ENCODE data around the gene KRTAP1-3.
"Not testable (repeated sequence)": the region's sequence is repeated elsewhere in the genome, so short reads cannot be mapped to it uniquely, and the experiment has no call there.

Gene KRTAP1-3

DNA sequence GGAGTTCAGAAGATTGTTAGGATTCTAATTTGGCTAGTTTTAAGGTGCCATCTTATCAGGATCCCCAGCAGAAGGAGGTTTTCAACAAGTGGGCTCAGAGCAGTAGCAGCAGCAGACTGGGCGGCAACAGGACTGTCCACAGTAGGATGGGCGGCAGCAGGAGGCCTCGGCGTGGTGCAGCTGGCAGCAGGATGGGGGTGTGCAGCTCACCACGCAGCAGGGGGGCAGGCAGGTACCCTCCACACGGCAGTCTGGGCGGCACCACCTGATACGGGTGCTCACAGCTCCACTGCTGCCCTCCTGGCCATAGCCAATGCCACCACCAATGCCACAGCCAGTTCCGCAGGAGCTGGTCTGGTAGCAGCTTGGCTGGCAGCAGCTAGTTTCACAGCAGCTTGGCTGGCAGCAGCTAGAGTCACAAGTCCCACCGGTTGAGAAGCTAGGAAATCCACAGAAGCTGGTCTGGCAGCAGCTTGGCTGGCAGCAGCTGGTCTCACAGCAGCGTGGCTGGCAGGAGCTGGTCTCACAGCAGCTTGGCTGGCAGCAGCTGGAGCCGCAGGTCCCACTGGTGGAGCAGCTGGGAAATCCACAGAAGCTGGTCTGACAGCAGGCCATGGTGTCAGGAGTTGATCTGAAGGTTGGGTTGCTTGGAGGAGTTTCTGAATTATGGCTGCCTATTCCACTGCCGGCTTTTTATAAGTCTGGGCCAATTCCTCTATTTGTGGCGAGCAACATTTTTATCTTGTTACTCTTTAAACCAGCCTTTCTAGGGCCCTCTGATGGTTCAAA, 6.3 kb upstream of the KRTAP1-3 start, which contains the start of gene KRTAP1-1:
KRTAP1-1 (minus strand) TSS at position 668 of the 789 bp plus-strand sequence; CDS start at position 615, 53 bp downstream.
- H3K4me1 Mint-ChIP-seq; ATAC-seq (replicated peaks); H3K4me3 Mint-ChIP-seq; H3K36me3 Mint-ChIP-seq; DNase-seq; H3K27ac Mint-ChIP-seq: not testable (repeated sequence)
- peaks cover 4 to 12% of the 10 kb centered on the region in 2 donors for H3K9me3 Mint-ChIP-seq
- H3K27me3 Mint-ChIP-seq: peaks cover 15 to 26% of the 10 kb centered on the region in 2 donors

DNA sequence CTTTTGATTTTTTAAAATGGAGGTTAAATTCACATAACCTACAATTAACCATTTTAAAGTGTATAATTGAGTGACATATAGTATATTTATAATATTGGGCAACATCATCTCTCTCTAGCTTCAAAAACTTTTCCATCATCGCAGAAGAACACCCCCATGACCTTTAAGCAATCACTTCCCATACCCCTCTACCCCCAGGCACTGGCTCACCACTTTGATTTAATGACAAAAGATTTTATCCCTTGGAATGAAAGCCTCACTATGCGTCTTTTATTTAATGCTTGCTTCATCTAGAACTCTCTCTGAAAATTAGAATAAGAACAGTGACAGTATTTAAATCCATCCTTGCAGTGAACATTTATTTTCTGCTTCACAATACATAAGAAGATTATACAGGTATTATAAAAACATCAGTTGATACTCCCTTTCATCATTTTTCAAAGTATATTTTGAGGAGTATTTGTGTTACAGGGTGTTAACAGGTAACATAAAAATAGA, 3.2 kb upstream of the KRTAP1-3 start:
- no peak for DNase-seq
- Mint-ChIP-seq H3K36me3 (no peaks in the 10 kb centered on the region), H3K27ac (no peak overlapping the region), H3K27me3 (peaks cover 0 to 19% of the 10 kb centered on the region in 2 donors), H3K9me3 (peaks cover 0 to 7% of the 10 kb centered on the region in 2 donors), H3K4me1 (no peaks in the 10 kb centered on the region), H3K4me3 (no peak overlapping the region)
- no peak for ATAC-seq (replicated peaks)

DNA sequence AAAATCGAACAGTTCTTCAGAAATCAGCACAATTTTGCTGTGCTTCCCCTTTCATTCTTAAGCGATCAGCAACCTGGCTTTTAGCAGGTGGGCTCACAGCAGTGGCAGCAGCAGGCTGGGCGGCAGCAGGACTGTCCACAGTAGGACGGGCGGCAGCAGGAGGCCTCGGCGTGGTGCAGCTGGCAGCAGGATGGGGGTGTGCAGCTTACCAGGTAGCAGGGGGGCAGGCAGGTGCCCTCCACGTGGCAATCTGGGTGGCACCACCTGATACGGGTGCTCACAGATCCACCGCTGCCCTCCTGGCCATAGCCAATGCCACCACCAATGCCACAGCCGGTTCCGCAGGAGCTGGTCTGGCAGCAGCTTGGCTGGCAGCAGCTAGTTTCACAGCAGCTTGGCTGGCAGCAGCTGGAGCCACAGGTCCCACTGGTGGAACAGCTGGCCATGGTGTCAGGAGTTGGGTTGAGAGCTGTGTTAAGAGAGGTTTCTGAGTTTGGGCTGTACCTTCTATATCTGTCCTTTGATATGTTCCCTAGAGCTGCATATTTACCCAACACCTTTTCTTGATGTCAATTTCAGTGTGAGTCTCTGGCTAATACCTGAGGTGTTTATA, 4.9 kb downstream of the KRTAP1-3 start, which contains the start of gene KRTAP1-4:
KRTAP1-4 (minus strand) TSS at position 563 of the 613 bp plus-strand sequence; CDS start at position 446, 117 bp downstream.
- Mint-ChIP-seq H3K27me3 (peaks cover 18 to 21% of the 10 kb centered on the region in 2 donors), H3K9me3 (no peaks in the 10 kb centered on the region), H3K36me3 (no peaks in the 10 kb centered on the region), H3K4me1 (no peaks in the 10 kb centered on the region), H3K4me3 (no peak within 1 kb of the TSS), H3K27ac (no peak within 1 kb of the TSS)
- ATAC-seq (replicated peaks): no peak
- DNase-seq: no peak

DNA sequence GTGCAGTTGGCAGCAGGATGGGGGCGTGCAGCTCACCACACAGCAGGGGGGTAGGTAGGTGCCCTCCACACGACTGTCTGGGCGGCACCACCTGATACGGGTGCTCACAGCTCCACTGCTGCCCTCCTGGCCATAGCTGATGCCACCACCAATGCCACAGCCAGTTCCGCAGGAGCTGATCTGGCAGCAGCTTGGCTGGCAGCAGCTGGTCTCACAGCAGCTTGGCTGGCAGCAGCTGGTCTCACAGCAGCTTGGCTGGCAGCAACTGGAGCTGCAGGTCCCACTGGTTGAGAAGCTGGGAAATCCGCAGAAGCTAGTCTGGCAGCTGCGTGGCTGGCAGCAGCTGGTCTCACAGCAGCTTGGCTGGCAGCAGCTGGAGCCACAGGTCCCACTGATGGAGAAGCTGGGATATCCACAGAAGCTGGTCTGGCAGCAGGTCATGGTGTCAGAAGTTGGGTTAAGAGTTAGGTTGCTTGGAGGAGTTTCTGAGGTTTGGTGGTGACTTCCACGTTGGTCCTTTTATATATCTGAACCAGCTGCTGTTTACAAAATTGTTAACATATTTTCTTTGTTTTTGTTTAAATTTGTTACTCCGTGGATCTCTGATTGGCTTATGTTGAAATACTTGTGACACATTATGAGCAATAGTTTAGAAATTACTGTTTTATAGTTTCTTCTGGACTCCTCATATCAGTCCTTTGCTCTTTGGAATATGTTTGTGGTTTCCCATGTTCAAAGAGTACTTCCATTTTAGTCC, 7.8 kb downstream of the KRTAP1-3 start, which contains the start of gene KRTAP1-5:
KRTAP1-5 (minus strand) TSS at position 494 of the 757 bp plus-strand sequence; CDS start at position 441, 53 bp downstream.
- H3K4me3 Mint-ChIP-seq: no peak within 1 kb of the TSS
- ATAC-seq (replicated peaks) (no peak), DNase-seq (no peak)
- H3K9me3 Mint-ChIP-seq: no peaks in the 10 kb centered on the region
- peaks cover 20 to 21% of the 10 kb centered on the region in 2 donors for H3K27me3 Mint-ChIP-seq
- H3K4me1 Mint-ChIP-seq: no peaks in the 10 kb centered on the region
- H3K27ac Mint-ChIP-seq: no peak within 1 kb of the TSS
- no peaks in the 10 kb centered on the region for H3K36me3 Mint-ChIP-seq

DNA sequence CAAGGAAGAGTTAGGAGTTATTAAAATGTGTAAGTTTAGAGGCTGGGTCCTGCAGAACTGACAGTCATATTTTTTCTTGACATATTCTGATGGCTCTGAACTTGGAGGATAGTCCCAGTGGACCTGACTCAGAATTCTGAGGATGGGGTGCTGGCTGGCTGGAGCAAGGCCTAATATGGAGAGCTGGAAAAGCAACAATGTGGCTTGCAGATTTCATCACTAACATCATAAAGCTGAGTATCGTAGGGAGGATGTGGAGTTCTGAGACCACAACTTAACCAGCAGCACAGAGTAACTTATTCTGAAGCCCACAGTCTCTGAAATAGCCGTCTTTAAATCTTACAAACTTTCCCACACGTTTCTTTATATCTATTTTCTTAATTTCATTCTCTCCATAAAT, 10.0 kb downstream of the KRTAP1-3 start:
- Mint-ChIP-seq H3K27ac (no peak overlapping the region), H3K4me3 (no peak overlapping the region), H3K36me3 (peaks cover 0 to 4% of the 10 kb centered on the region in 2 donors), H3K4me1 (no peaks in the 10 kb centered on the region), H3K9me3 (peaks cover 4 to 5% of the 10 kb centered on the region in 2 donors), H3K27me3 (peaks cover 20 to 21% of the 10 kb centered on the region in 2 donors)
- DNase-seq: no peak
- ATAC-seq (replicated peaks): no peak

DNA sequence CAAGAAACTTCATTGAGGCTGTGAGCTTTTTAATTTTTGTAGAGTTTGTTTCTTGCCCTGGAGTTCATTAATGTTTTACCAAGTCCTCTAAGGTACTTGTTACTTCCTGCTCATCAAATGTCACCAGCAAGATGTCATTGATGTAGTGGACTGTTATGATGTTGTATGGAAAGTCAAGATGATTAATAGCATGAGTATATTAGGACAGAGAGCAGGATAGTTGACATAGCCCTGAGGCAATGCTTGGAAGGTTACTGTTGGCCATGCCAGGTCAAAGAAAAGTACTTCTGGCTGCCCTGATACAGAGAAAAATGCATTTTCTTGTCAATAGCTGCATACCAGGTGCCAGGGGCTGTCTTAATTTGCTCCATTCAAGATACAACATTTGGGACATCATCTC, 14.3 kb downstream of the KRTAP1-3 start:
- DNase-seq: no peak
- no peak overlapping the region for H3K27ac Mint-ChIP-seq
- H3K4me3 Mint-ChIP-seq: no peak overlapping the region
- peaks cover 4 to 5% of the 10 kb centered on the region in 2 donors for H3K9me3 Mint-ChIP-seq
- no peak for ATAC-seq (replicated peaks)
- H3K36me3 Mint-ChIP-seq: peaks cover 0 to 4% of the 10 kb centered on the region in 2 donors
- peaks cover 6 to 9% of the 10 kb centered on the region in 2 donors for H3K27me3 Mint-ChIP-seq
- H3K4me1 Mint-ChIP-seq: peaks cover 4 to 6% of the 10 kb centered on the region in 2 donors

DNA sequence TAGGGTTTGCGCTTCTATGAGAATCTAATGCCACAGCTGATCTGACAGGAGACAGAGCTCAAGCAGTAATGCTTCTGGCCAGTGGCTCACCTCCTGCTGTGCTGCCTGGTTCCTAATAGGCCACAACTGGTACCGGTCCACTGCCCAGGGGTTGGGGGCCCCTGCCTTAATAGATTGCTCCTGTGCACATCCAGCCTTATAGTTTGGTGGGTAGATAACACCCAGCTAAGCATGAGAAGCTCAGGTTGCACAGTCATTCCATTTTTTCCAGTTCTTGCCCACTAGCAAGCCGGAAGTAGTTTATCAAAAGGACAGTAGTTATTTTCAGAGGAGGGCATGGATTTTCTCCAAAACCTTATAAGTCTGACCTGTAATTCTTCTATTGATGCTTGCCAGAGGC, 15.3 kb downstream of the KRTAP1-3 start:
- DNase-seq (no peak), ATAC-seq (replicated peaks) (no peak)
- Mint-ChIP-seq H3K4me3 (no peak overlapping the region), H3K4me1 (peaks cover 4 to 8% of the 10 kb centered on the region in 2 donors), H3K9me3 (peaks cover 4 to 5% of the 10 kb centered on the region in 2 donors), H3K27ac (no peak overlapping the region), H3K27me3 (peaks cover 5 to 6% of the 10 kb centered on the region in 2 donors), H3K36me3 (peaks cover 0 to 4% of the 10 kb centered on the region in 2 donors)

DNA sequence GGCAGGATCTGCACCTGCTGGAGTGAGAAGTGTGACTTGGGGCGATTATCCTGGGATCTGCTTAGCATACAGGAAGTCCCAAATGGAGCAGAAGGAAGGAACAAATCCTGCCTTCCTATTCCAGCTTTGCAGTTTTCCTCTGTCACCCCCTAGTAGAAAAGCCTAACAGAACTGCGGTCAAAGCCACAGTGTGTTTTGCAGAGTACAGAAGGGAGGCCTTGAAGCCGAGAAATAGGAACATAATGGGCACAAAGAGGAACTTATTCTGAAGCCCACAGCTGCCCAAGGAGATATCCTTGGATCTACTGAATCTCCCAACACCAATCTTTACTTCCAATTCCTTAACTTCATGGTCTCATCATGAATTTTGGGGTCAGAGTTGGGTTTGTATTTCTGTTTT, 16.1 kb downstream of the KRTAP1-3 start:
- Mint-ChIP-seq H3K27me3 (peaks cover 5 to 6% of the 10 kb centered on the region in 2 donors), H3K36me3 (peaks cover 0 to 4% of the 10 kb centered on the region in 2 donors), H3K4me1 (peaks cover 4 to 8% of the 10 kb centered on the region in 2 donors), H3K27ac (no peak overlapping the region), H3K4me3 (no peak overlapping the region), H3K9me3 (peaks cover 4 to 5% of the 10 kb centered on the region in 2 donors)
- no peak for DNase-seq
- ATAC-seq (replicated peaks): no peak

DNA sequence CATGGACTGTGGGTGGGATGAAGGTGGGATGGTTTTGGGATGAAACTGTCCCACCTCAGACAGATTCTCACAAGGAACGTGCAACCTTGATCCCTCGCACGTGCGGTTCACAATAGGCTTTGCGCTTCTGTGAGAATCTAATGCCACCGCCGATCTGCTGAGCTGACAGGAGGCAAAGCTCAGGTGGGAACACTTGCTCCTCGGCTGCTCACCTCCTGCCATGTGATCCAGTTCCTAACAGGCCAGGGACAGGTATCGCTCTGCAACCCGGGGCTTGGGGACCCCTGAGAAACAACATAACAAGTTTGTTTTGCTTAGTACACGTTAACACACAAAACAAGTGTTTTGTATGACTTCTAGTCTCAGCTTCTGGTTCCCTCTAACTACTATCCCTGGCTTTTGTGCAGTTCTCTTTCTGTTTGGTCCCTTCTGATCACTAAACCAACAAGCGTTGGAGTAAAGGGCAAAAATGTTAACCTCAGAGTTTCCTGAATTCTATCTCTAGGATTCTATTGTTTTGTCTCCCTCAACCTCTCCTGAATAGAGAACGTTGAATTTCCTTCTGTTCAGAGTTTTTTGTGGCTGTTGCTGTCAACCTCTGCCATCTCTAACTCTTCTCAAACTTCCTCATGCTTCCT, 18.0 kb downstream of the KRTAP1-3 start:
- DNase-seq (no peak), ATAC-seq (replicated peaks) (no peak)
- Mint-ChIP-seq H3K36me3 (peaks cover 0 to 4% of the 10 kb centered on the region in 2 donors), H3K27me3 (peaks cover 0 to 3% of the 10 kb centered on the region in 2 donors), H3K4me3 (no peak overlapping the region), H3K4me1 (peaks cover 4 to 8% of the 10 kb centered on the region in 2 donors), H3K9me3 (peaks cover 4 to 5% of the 10 kb centered on the region in 2 donors), H3K27ac (no peak overlapping the region)

DNA sequence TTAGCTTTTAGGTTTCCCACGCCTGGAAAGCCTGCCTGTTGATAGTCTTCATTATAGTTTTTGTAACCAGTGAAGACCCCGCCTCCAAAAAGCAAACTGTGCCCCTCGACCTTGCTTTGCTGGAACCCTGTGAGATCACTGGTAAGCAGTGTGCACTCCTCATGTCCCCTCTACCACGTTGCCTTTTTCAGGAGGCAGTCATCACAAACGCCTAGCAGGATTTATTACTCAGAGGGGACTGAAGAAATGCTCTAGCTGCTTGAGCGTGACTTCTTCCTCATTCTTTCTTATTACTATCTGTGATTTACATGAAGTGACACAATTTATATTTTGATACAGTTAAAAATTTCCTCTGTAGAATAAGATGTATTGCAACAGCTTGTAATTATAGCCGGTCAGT, 19.2 kb downstream of the KRTAP1-3 start:
- no peak overlapping the region for H3K4me3 Mint-ChIP-seq
- H3K9me3 Mint-ChIP-seq: no peaks in the 10 kb centered on the region
- peaks cover 4 to 8% of the 10 kb centered on the region in 2 donors for H3K4me1 Mint-ChIP-seq
- no peaks in the 10 kb centered on the region for H3K36me3 Mint-ChIP-seq
- no peak overlapping the region for H3K27ac Mint-ChIP-seq
- peaks cover 0 to 3% of the 10 kb centered on the region in 2 donors for H3K27me3 Mint-ChIP-seq
- ATAC-seq (replicated peaks): peak; percentile 29 to 57
- DNase-seq: no peak

DNA sequence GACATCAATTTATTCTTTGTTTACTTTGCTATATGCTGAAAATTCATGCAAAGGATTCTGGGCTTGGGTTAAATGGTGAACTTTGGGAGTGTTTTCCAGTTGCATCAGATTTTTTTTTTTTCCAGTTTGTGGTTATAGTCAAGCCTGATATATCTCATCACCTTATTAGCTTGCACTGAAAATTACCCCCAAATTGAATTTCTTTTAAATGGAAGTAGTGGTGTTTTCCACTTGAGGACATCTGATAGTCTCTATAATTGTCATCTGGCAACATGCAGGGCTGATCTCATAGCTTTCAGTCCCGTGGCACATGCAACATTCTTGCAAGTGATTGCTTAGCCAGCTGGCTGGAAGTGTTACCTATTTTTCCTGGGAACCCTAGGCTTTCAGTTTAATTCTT, 21.1 kb downstream of the KRTAP1-3 start:
- no peak overlapping the region for H3K4me3 Mint-ChIP-seq

DNA sequence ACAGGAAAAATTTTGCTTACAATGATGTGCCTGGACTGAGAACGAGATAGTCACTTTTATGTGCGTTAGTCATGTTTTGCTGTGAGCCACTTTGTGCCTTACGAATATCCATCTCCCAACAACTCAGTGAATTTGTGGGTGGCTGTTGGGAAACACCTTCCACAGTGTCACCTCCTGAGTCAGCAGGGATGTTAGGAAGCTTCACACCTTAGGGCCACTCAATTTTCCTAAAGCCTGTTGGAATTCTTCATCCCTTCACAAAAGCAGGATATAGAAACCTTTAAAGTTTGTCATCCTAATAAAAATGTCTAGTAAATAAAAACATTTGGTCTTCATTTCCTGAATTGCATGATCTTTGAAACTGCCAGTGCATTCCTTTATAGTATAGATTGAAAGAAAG, 21.5 kb downstream of the KRTAP1-3 start:
- H3K36me3 Mint-ChIP-seq: no peaks in the 10 kb centered on the region
- H3K4me1 Mint-ChIP-seq: peaks cover 5 to 8% of the 10 kb centered on the region in 2 donors

More for the DNA sequence above, 21.1 kb downstream of the KRTAP1-3 start:
- Mint-ChIP-seq H3K36me3 (no peaks in the 10 kb centered on the region), H3K9me3 (no peaks in the 10 kb centered on the region), H3K27me3 (peaks cover 0 to 3% of the 10 kb centered on the region in 2 donors), H3K4me1 (peaks cover 5 to 8% of the 10 kb centered on the region in 2 donors), H3K27ac (no peak overlapping the region)
- ATAC-seq (replicated peaks): no peak
- DNase-seq: no peak

DNA sequence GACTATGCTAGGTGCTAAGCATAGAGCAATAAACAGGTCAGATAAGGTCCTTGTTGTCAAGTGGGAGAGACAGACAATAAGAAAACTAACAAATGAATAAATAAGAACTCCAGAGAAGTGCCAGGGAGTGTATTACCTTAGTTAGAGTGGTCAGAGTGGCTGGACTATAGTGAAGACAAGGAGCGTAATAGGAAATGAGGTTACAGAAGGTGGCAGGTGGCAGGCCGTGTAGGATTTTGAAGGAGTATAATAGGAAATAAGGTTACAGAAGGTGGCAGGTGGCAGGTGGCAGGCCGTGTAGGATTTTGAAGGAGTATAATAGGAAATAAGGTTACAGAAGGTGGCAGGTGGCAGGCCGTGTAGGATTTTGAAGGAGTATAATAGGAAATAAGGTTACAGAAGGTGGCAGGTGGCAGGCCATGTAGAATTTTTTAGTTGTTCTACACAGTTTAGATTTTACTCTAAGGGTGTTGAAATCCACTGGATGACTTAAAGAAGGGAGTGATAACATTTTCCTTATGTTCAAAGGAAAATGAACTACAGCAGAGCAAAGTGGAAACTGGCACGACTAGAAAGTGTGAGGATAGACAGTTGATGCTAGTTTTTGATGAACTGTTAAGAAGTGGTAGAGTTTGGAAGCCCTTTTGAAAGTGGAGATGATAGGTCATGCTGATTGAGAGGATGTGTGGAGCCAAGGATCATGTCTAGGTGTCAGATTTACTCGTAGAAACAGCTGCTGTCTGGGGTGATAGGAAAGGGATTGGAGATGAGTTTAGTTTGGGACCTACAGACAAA, 22.2 kb downstream of the KRTAP1-3 start:
- H3K4me3 Mint-ChIP-seq: no peak overlapping the region
- peaks cover 0 to 3% of the 10 kb centered on the region in 2 donors for H3K27me3 Mint-ChIP-seq
- no peak for ATAC-seq (replicated peaks)
- no peaks in the 10 kb centered on the region for H3K9me3 Mint-ChIP-seq
- no peak overlapping the region for H3K27ac Mint-ChIP-seq
- no peaks in the 10 kb centered on the region for H3K36me3 Mint-ChIP-seq
- H3K4me1 Mint-ChIP-seq: peaks cover 5 to 8% of the 10 kb centered on the region in 2 donors
- DNase-seq: no peak

More for the DNA sequence above, 21.5 kb downstream of the KRTAP1-3 start:
- Mint-ChIP-seq H3K4me3 (no peak overlapping the region), H3K27ac (no peak overlapping the region), H3K9me3 (no peaks in the 10 kb centered on the region), H3K27me3 (peaks cover 0 to 3% of the 10 kb centered on the region in 2 donors)
- DNase-seq: no peak
- ATAC-seq (replicated peaks): no peak

All from stimulated activated naive B cell treated with anti-CD40 and anti-IgM and Interleukin-4, amounts not matched to agents 10 μg/mL and 1 μg/mL and 100 μg/mL, for 72 hours (primary cell).